ENCODE measurements around the gene TET1.

DNA sequence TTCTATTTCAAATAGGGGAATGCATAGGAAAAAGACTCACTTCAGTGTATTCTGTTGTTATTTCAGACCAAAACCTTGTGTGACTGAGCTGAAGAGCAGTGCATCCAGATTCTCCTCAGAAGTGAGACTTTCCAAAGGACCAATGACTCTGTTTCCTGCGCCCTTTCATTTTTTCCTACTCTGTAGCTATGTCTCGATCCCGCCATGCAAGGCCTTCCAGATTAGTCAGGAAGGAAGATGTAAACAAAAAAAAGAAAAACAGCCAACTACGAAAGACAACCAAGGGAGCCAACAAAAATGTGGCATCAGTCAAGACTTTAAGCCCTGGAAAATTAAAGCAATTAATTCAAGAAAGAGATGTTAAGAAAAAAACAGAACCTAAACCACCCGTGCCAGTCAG, 12.0 kb downstream of the TET1 start:
- TF ChIP-seq CTCF (IDR thresholded peaks at IDR 0.05) (no peak), POLR2A (IDR thresholded peaks at IDR 0.05) (no peak)
